SH-SY5Y (cell line): ENCODE results near the gene RNF5.

Source experiments
- GATA2 ChIP-seq: IDR thresholded peaks from 2 replicates; pipeline ENCODE4 v1.6.1; 2011; ENCODE audit warnings: mild to moderate bottlenecking, low read depth, low read length
- GATA3 ChIP-seq: IDR thresholded peaks from 2 replicates; pipeline ENCODE4 v1.6.1; 2011; ENCODE audit warnings: low read depth, mild to moderate bottlenecking, low read length, moderate library complexity

The RNF5 gene

GRCh38 chr6:32177788-32178546 lies at the start of gene RNF5:
TSS of gene RNF5 (plus strand) at chr6:32178405. CDS start at chr6:32178512, 107 bp downstream.
- TF ChIP-seq GATA3: no peak
- no peak for TF ChIP-seq GATA2

DNA sequence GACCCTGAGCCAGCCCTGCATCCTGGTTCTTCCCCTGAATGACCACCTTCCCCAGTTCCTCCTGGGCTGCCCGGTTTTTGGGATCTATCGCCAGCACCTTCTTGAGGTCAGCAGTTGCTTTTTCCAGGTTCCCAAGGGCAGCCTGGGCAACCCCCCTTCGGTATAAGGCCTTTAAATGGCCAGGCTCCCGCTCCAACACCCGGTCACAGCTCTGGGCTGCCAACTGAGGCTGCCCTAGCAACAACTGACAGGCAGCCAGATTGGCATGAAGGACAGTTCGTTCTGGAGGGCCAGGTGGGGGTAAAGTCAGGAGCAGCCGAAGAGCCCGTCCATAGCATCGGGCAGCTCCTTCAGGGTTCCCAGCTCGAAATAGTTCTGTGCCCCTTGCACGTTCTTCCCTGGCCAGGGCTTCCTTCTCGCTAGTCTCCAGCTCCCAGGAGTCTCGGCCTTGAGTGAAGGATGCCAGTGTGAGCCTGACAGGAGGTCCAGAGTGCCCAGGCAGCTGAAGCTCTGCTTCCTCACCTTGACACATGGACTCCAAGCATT lies 49.4 kb upstream of the RNF5 start:
- TF ChIP-seq GATA2: no peak
- TF ChIP-seq GATA3: no peak

DNA sequence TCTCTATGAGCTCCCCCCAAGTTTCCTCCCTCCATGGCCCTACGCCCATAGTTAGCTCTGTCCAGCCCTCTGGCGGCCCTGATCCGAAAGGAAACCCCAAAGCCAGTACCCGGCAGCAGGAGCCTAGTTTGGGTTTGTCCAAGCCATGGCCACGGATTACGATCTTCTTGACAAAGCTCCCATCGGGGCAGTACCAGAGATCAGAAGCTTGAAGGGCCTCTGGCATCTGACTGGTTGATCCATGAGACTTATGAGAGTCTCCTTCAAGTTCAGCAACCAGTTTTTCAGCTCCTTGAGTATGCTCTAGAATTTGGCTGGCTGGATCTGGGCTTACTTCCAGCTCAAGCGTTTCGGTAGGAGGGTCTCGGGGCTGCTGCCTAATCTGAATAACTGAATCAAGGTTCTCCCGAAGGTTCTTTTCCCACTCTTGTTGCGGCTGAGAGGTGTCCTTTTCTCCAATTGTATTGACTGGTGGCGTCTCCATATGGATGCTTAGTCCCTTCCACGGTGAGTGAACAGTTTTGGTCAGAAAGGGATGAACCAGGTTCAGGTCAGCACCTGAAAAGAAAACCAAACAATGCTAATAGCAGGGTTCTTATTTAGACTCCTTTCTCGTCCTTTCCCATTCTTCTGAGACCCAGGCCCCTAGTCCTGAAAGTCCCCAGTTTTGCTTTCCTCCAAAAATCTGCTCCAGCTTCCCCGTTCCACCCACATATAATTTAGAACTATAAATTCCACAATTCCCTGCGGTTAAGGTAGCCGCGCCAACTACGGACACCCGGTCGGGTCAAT lies 48.7 kb upstream of the RNF5 start:
- TF ChIP-seq GATA2 (no peak), GATA3 (no peak)

DNA sequence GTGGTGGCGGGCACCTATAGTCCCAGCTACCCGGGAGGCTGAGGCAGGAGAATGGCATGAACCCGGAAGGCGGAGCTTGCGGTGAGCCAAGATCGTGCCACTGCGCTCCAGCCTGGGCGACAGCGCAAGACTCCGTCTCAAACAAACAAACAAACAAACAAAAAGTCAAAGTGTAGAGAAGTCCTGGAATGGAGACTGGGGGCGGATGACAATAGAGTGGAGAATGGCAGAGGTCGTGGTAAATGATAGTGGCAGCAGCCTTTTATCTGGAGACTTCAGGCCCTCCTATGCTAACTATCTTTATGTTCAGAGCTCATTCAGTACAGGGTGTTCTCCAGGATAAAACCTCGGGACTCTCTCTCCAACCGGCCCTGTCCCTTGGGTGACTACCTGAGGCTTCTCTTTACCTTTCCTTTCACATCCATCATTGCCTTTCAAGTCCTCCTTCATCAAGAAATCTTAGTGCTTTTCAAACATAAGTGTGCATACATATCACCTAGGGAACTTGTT lies 46.7 kb upstream of the RNF5 start:
- no peak for TF ChIP-seq GATA3
- no peak for TF ChIP-seq GATA2

- no peak for TF ChIP-seq GATA2
- no peak for TF ChIP-seq GATA3
These were observed 46.1 kb upstream of the RNF5 start for GRCh38 chr6:32132110-32132509.

DNA sequence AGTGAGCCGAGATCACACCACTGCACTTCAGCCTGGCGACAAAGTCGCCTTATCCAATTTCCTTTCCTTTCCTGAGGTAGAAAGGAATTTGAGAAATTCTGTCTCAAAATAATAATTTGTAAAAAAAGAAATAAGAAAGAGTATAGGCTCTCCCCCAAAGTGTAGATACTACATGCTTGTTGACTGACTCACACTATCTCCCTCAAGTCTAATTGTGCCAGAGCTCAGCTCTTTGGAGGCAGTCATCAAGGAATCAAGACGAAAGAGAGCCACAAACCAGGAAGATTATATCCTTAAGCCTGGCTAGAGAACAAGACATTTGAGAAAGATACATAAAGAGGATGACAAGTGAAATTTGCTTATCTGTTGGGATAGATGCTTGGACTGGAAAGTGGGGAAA lies 44.4 kb upstream of the RNF5 start:
- TF ChIP-seq GATA3 (no peak), GATA2 (no peak)

DNA sequence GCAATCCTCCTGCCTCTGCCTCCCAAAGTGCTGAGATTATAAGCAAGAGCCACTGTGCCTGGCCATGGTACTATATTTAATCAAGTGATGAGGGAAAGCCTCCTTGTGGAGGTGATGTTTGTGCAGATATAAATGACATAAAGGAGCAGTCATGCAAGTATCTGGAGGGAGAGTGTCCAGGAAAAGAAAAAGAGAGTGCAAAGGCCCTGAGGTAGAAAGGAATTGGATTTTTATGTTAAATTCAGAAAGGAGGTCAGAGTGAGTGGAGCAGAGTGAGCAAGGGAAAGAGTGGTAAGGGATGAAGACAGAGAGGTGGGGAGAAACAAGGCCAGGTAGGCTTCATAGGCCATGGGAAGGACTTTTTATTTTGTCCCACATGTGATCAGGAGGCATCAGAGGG lies 40.8 kb upstream of the RNF5 start:
- TF ChIP-seq GATA3: no peak

DNA sequence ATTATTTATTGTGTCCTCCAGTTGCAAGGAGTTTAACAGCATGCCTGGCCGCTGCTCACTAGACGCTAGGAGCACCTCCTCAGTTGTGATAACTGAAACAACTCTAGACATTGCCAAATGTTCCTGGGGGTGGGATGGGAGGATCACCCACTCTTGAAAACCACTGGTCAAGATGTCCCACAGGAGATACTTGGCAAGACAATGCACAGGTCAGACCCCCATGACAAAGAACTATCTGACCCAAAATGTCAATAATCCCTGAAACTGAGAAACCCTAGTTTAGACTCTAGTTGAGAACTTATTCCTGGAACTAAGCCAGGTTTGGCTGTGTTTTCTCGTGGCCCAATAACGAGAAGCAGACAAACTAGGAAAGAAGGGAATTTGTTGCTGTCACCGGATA lies 38.6 kb upstream of the RNF5 start:
- TF ChIP-seq GATA3: no peak
- no peak for TF ChIP-seq GATA2

DNA sequence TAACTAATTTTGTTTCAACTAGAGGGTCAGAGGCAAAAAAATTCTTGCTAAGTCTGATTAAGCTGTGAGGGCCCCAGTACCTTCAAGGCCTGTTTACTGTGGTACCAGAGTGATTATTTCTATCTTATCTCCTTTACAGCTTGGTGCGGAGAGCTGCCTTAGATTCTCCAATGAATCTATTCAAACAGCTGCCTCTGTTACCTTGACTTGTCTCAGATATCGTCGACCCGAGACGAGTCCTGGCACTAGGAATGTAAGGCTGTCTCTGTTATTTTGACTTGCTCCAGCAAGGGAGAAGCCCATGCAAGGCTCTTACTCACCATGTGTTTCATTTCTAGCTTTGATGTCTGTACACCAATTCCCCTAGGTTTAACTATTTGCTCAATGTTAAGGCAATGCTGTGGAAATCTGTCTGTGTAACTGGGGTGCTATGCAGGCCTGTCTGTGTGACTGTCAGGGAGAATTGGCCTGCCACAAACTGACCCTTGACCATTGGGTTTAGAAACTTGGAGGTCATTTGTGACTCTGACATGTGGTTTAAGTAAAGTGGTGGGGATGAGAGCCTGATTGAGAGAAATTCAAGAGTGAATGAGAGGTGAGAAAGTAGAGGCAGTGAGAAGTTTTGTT lies 37.7 kb upstream of the RNF5 start:
- TF ChIP-seq GATA3 (no peak), GATA2 (no peak)

DNA sequence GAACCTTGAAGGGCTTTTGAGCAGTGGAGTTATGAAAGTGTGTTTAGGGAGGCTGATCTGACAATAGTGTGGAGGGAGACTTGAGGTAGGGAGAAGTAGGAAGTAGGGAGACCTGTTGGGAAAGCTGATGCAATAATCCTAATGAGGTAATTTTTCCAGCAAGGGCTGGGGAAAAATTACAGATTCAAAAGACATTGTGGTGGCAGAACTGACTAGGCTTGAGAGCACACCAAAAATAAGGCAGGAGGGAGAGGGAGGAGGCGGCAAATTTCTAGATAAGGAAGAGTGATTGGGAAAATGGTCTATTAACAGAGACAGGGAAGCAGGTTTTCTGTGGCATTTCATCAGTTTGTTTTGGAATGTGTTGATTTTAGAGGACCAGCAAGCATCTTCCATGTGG lies 31.9 kb upstream of the RNF5 start:
- no peak for TF ChIP-seq GATA3
- no peak for TF ChIP-seq GATA2

- no peak for TF ChIP-seq GATA2
- TF ChIP-seq GATA3: no peak
These were observed 31.5 kb upstream of the RNF5 start for GRCh38 chr6:32146687-32147086.

GRCh38 chr6:32147401-32148132 lies 30.6 kb upstream of the RNF5 start:
- TF ChIP-seq GATA2: no peak
- no peak for TF ChIP-seq GATA3

DNA sequence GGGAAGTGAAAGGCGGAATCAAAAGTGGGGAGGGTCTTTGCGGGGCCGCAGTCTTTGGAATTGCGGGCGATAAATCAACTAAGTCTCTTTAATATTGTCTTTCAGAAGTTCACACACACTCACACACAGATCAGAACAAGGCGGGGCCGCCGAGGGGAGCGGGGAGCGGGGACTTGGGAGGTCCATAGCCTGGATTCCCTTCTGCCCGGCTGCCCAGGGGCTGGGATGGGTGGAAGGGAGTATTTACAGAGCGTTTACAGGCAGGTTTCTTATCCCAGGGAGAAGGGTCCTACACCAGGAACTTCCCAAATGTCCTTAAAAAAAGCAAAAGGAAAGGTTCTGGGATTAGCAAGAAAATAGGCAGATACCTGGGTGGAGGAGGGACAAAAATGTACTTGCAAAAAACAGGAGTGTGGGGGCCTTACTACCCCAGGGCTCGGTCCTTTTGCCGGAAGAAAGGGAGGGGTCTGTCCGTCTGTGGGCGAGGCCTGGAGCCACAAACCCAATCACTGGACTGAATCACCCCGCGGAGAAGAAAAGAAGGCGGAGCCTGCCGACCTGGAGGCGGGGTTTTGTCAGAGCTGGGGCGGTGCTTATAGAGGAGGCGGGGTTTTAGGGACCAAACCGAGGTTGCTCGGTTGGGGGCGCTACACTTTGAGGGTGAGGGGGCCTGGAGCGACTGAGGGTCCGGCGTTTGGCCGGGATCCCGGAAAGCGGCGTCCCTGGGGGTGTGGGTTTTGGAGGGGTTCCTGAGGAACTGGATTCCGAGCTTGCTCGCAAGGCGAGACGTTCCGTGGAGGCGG lies 29.7 kb upstream of the RNF5 start:
- TF ChIP-seq GATA2 (no peak), GATA3 (no peak)

- TF ChIP-seq GATA3: no peak
- TF ChIP-seq GATA2: no peak
These were observed 29.0 kb upstream of the RNF5 start for GRCh38 chr6:32149092-32149755.
